Measurements from ENCODE around the gene CDK11A.
"Not testable (repeated sequence)": the region's sequence is repeated elsewhere in the genome, so short reads cannot be mapped to it uniquely, and the experiment has no call there.

The CDK11A gene

GRCh38 chr1:1684031-1684681 lies 40.0 kb downstream of the CDK11A start:
- in situ Hi-C loops (cut with MboI; ENCODE audit: low sequenced_read_pairs), result no loop called here

DNA sequence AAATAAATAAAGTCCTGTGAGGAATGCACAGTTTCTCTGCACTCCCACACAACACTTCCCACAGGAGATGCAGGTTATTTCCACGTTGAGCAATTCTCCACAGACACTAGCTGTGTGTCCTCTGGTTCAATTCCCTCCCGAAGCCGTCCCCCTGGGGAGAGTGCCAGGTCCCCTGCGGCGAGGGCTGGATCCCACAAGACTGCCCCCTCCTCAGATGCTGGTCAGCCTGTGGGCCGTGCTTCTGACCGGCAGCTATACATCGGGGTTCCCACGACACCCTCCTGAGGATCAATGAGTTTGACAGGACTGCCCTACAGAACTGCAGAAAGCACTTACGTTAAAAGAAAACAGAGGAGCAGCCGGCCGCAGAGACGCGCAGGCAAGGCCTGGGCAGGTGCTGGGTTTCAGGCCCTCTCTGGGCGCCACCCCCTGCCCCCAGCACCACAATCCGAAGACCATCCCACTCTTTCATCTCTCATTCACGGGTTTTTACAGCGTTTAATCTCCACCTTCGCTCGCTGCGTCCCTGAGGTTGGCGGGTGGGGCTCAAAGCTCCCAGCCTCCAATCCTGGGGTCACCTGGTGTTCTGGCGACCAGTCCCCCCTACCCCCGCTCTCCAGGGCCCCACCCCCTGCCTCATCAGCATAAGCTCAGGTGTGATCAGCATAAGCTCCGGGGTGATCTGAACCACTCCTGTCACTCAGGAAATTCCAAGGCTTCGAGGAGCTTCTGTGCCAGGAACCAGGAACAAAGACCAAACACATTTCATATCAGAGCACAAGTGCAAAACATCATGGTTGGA lies 40.9 kb downstream of the CDK11A start:
- in situ Hi-C loops (cut with MboI; ENCODE audit: low sequenced_read_pairs), result no loop called here

DNA sequence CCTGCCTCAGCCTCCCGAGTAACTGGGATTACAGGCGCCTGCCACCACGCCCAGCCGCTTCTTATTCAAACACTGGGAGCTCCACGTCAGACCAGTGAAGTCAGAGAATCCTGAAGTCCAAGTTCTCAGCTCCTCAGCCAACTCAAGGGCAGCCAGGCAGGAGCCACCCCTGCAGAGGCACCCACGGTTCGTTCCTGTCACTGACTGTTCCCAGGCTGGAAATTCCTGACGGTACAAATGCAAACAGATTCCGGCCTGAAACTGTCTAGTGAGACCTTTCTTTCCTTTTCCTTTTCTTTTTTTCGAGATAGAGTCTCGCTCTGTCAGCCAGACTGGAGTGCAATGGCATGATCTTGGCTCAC lies 43.3 kb downstream of the CDK11A start:
- in situ Hi-C loops (cut with MboI; ENCODE audit: low sequenced_read_pairs), result no loop called here

DNA sequence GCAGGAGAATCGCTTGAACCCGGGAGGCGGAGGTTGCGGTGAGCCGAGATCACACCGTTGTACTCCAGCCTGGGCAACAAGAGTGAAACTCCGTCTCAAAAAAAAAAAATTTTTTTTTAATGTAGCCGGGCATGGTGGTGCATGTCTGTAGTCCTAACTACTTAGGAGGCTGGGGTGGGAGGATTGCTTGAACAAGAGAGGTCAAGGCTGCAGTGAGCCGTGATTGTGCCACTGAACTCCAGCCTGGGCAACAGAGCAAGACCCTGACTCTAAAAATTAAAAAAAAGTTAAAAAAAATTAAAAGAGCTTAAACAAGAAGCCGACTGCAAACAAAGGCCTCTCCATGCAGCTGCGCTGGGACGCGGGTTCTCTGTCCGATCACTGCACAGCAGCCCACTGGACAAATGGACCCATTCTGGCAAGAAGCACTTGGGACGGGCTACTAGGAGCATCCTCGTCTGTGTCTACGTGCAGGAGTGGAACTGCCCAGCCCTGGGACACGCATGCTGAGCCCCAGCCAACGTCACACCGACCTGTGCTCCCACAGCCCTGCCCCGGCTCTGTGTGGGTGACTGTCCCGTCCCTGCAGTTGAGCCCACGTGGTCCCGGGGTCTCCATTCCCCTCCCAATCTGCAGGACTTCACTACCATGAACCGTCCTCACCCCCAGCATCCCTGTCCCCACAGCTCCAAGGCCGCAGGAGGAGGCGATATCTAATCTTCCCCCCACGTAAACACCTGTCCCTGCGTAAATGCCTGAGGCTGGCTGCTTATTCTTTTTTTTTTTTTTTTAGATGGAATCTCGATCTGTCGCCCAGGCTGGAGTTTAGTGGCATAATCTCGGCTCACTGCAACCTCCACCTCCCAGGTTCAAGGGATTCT lies 43.9 kb downstream of the CDK11A start:
- in situ Hi-C loops (cut with MboI; ENCODE audit: low sequenced_read_pairs), result no loop called here

GRCh38 chr1:1678581-1679380 lies 45.4 kb downstream of the CDK11A start:
- in situ Hi-C loops (cut with MboI; ENCODE audit: low sequenced_read_pairs), result no loop called here

DNA sequence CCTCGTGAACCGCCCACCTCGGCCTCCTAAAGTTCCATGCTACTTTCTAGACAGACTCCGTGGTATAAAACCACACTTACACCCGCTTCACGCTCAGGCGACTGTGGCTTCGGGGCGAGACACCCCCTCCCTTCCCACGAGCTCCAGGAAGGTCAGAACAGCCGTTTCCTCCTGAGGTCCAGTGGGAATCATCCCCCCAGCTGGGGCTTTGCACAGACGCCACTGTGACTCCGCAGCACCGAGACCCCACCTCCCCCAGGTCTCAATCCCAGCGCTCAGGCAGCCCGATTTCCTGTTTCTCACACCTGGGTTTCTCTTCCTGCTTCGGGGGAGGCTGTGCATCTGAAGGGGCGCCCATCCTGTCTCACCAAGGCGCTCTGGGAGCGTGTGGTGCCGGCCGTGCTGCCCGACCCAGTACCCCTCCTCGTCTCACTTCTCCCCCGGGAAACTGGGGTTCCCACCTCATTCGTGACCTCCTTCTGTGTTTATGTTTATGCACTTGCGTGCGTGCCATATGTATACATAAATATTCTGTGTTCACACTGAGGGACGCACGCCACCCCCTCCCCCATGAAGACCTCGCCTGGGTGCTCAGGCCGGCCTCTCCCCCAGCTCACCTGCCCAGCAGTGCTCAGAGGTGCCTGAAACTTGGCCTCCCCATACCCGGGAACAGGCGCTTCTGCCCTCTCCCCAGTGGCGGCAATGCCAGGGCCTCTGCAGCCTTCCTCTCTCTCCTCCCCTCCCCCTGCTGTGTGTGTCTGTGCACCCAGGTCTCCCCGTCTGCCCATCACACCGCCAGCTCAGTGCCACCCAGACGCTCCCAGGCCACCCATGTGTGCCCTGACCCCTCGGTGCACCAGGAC lies 46.2 kb downstream of the CDK11A start:
- in situ Hi-C loops (cut with MboI; ENCODE audit: low sequenced_read_pairs), result no loop called here

DNA sequence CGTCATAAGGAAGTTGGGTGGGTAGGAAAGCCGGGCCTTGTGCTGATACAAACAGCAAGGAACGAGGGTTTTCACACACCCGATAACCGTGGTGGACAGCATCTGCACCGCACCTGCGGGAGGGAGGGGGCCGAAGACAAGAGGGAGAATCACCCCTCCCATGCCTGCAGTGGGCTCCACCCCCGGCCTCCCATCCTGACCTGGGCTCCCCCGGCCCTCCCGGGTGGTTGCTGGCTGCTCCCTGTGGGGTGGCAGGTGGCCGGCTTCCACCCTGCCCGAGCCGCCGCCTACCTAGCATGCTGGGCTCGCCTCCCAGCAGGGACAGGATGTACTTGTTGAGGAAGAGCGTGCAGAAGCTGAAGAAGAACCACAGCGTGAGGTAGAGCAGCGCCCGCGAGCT lies 48.1 kb downstream of the CDK11A start:
- in situ Hi-C loops (cut with MboI; ENCODE audit: low sequenced_read_pairs), result not testable (repeated sequence)

GRCh38 chr1:1675218-1675617 lies 48.9 kb downstream of the CDK11A start:
- in situ Hi-C loops (cut with MboI; ENCODE audit: low sequenced_read_pairs), result not testable (repeated sequence)

DNA sequence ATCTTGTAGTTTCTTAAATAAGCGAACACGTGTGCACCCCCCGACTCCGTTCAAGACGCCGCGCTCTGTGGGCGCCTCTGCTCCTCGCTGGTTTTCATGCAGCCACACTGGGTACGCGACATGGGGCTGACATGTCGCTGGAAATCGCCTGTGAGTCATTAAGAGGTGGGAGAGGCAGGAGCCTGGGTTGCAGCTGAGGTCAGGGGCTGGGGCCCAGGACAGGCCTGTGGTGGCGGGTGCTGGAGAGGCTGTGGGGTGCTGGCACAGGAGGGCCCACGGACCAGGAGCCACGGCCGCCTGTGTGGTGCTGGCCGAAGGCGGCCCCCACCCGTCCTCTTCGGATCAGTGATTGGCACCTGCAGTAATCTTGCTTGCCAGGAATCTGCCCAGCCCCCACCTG lies 49.4 kb downstream of the CDK11A start:
- in situ Hi-C loops (cut with MboI; ENCODE audit: low sequenced_read_pairs), result not testable (repeated sequence)

DNA sequence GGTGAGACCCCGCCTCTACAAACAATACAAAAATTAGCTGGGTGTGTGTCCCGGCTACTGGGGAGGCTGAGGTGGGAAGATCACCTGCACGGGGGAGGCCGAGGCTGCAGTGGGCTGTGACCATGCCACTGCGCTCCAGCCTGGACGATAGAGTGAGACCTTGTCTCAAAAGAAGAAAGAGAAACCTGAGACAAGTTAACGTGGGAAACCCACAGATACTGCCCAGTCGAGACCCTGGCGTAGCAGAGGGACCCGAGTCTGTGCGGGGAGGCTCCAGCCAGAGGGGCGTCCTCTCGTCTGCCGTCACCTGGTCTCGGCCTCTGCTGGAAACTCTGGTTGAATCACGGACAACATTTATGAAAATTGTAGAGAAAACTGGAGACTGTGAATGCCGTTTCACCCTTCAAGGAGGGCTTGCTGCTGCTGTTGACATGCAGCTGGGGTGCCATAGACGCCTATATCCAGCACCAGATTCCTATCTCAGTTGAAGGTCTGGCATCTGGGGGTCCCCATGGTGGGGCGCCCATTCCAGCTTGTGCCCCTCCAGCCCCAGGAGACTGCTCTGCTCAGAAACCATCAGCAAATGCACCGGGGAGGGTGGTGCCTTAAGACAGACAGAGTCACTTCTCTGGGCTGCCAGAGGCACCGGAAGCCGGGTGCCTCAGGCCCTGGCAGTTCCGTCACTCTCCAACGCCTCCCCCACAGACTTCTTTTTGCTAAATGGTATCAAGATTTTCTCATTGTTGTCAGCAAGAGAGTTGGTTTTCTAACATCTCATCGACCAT lies 51.8 kb downstream of the CDK11A start:
- in situ Hi-C loops (cut with MboI; ENCODE audit: low sequenced_read_pairs), result no loop called here

DNA sequence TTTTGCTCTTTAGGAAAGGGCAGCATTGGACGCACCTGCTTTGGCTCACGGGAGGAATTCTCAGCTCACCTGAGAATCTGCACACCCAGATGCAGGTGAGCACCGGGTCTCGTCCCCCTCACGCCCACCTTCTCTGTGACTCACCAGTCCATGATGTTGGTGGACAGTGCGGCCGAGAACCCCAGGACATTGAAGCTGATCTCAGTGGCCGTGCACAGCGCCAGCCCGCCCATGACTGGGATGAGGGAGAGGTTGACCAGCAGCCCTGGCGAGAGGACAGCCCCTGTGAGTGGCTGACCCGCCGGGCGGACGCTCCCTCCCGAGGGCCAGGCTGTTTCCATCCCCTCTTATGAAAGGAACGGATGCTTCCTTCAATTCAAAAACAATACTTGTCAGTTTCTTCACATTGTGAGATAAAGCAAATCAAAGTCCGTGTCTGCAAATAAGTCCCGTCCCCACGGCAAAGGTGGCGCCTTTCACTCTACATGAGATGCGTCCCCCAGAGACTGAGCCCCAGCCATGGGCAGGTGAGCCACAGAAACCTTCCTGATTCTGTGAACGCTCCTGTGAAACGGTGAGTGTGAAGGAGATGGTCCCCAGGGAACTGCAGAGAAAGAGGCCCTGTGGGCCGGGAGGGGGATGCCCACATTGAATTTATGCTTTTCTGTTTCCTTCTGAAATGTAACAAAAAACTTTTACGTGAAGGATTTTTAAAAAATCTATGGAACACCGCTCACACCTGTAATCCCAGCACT lies 52.6 kb downstream of the CDK11A start:
- in situ Hi-C loops (cut with MboI; ENCODE audit: low sequenced_read_pairs), result no loop called here

DNA sequence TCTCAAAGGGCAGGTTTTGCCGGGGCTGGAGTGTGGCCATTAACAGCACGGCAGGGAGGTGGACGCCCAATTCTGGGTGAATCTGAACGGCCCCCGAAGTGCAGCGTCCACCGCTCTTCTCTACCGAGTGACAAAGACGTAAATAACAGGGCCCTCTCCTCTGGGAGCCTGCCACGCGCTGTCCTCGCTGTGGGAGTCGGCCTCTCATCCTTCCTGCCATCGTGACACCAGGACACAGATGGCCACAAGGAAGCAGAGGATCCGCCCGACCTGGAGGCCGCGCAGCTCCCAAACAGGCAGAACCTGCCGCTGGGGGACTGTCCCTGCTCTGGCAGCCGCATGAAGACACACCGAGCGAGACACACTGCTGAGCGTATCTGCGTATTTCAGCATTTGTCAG lies 53.3 kb downstream of the CDK11A start:
- in situ Hi-C loops (cut with MboI; ENCODE audit: low sequenced_read_pairs), result no loop called here

GRCh38 chr1:1669468-1670440 lies 54.4 kb downstream of the CDK11A start:
- in situ Hi-C loops (cut with MboI; ENCODE audit: low sequenced_read_pairs), result no loop called here

DNA sequence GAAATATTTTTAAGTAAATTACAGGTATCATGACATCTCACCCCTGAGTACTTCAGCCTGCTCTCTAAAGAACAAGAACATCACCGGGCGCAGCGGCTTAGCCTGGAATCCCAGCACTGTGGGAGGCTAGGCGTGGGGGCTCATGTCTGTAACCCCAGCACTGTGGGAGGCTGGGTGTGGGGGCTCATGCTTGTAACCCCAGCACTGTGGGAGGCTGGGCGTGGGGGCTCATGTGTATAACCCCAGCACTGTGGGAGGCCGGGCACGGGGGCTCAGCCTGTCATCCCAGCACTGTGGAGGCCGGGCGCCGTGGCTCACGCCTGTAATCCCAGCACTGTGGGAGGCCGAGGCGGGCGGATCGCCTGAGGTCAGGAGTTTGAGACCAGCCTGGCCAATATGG lies 57.6 kb downstream of the CDK11A start:
- in situ Hi-C loops (cut with MboI; ENCODE audit: low sequenced_read_pairs), result no loop called here

GRCh38 chr1:1665815-1666251 lies 58.3 kb downstream of the CDK11A start:
- in situ Hi-C loops (cut with MboI; ENCODE audit: low sequenced_read_pairs), result no loop called here

GRCh38 chr1:1664941-1665814 lies 59.0 kb downstream of the CDK11A start:
- in situ Hi-C loops (cut with MboI; ENCODE audit: low sequenced_read_pairs), result no loop called here

Data from HL-60/S4 (cell line).